Loucy (cell line): Measurements from ENCODE around the gene FBP2.

Experiments used
- H2AFZ ChIP-seq: fragments of 200-600 bp; sonication (generic); 2 replicates; pipeline ENCODE4 v1.6.0; 2016; ENCODE audit warnings: antibody characterized with exemption, mild to moderate bottlenecking, low read length, moderate library complexity
- H3F3A ChIP-seq: fragments of 200-600 bp; 2 replicates; pipeline ENCODE4 v1.6.0; 2016; ENCODE audit warnings: antibody characterized with exemption, low read depth, mild to moderate bottlenecking
- H3K27me3 ChIP-seq: fragments of 200-600 bp; sonication (generic); 2 replicates; pipeline ENCODE4 v1.6.1; 2014; ENCODE audit warnings: low read length, mild to moderate bottlenecking; ENCODE audit not compliant: insufficient read depth, poor library complexity, severe bottlenecking
- H3K36me3 ChIP-seq: fragments of 200-600 bp; sonication (generic); 2 replicates; pipeline ENCODE4 v1.6.1; 2016; ENCODE audit warnings: low read length; ENCODE audit not compliant: insufficient read depth
- H3K4me1 ChIP-seq: fragments of 200-600 bp; sonication (generic); 2 replicates; pipeline ENCODE4 v1.5.1; 2014; ENCODE audit warnings: low read length, mild to moderate bottlenecking; ENCODE audit not compliant: insufficient read depth, poor library complexity, severe bottlenecking
- H3K4me2 ChIP-seq: fragments of 200-600 bp; sonication (generic); 2 replicates; pipeline ENCODE4 v1.6.0; 2014; ENCODE audit warnings: antibody characterized with exemption, low read length, low read depth, mild to moderate bottlenecking; ENCODE audit not compliant: poor library complexity, severe bottlenecking
- H3K4me3 ChIP-seq: fragments of 200-600 bp; sonication (generic); 2 replicates; pipeline ENCODE4 v1.5.1; 2014; ENCODE audit warnings: low read length, mild to moderate bottlenecking, mixed read lengths; ENCODE audit not compliant: poor library complexity, severe bottlenecking
- H3K79me2 ChIP-seq: fragments of 200-600 bp; sonication (generic); 2 replicates; pipeline ENCODE4 v1.6.1; 2014; ENCODE audit warnings: low read length; ENCODE audit not compliant: insufficient read depth
- H3K9ac ChIP-seq: fragments of 200-600 bp; sonication (generic); 2 replicates; pipeline ENCODE4 v1.6.0; 2014; ENCODE audit warnings: mild to moderate bottlenecking, low read depth, low read length, moderate library complexity; ENCODE audit not compliant: poor library complexity, severe bottlenecking
- H3K9me2 ChIP-seq: fragments of 200-600 bp; sonication (generic); replicated peaks from 2 replicates; pipeline ENCODE4 v1.6.1; 2016; ENCODE audit warnings: low read depth, low read length, mixed read lengths
- H3K9me3 ChIP-seq: fragments of 200-600 bp; sonication (generic); 2 replicates; pipeline ENCODE4 v1.6.1; 2014; ENCODE audit warnings: mild to moderate bottlenecking, antibody characterized with exemption, low read length, low read depth; ENCODE audit not compliant: insufficient read depth
- H4K20me1 ChIP-seq: fragments of 200-600 bp; sonication (generic); 2 replicates; pipeline ENCODE4 v1.6.0; 2014; ENCODE audit warnings: antibody characterized with exemption, low read length, mild to moderate bottlenecking; ENCODE audit not compliant: insufficient read depth, poor library complexity, severe bottlenecking
- CTCF ChIP-seq: fragments of 200-600 bp; sonication (generic); conservative IDR thresholded peaks from 2 replicates; pipeline ENCODE4 v1.5.1; 2014; ENCODE audit warnings: mild to moderate bottlenecking, antibody characterized with exemption, low read length
- EZH2phosphoT487 ChIP-seq: fragments of 200-600 bp; IDR thresholded peaks from 2 replicates; pipeline ENCODE4 v1.6.1; 2018; ENCODE audit warnings: antibody characterized with exemption, mild to moderate bottlenecking, moderate library complexity, borderline replicate concordance

Gene FBP2

GRCh38 chr9:94511134-94511954, 82.3 kb downstream of the FBP2 start:
- Histone ChIP-seq H3K36me3 (no peaks in the 10 kb centered on the region), H3K79me2 (no peaks in the 10 kb centered on the region), H3K4me2 (no peak overlapping the region), H3K9me2 (no peaks in the 10 kb centered on the region), H3K4me3 (no peak overlapping the region), H3F3A (no peaks in the 10 kb centered on the region), H3K4me1 (no peaks in the 10 kb centered on the region), H4K20me1 (no peaks in the 10 kb centered on the region), H2AFZ (no peak overlapping the region), H3K9ac (no peak overlapping the region), H3K9me3 (no peaks in the 10 kb centered on the region), H3K27me3 (peaks cover 12% of the 10 kb centered on the region)
- no peak for TF ChIP-seq CTCF
- TF ChIP-seq EZH2phosphoT487: no peak
